ENCODE measurements around the gene ADCY10.
A peak's percentile ranks its signal among the peaks of the same experiment; 100 is the strongest.
"Not testable (repeated sequence)": the region's sequence is repeated elsewhere in the genome, so short reads cannot be mapped to it uniquely, and the experiment has no call there.

The ADCY10 gene

DNA sequence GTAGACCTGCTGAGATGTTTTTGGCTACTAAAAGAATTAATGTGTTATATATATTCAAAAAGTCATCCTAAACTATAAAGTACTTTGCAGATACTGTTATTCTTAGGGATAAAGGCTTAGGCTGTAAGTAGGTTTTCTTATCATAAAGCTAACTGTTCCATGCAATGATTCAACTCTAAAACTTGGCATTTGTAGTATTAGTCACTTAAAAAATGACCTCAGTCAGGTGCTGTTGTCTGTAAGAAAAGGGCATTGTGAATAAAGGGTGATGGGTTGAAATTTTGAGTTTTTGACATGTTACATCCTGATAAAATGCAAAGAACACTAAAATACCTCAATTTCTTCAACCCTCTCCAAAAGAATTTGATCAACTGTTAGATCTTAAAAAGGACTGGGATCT lies 32.9 kb downstream of the ADCY10 start:
- DNase-seq (ENCODE audit: low spot score): no peak

DNA sequence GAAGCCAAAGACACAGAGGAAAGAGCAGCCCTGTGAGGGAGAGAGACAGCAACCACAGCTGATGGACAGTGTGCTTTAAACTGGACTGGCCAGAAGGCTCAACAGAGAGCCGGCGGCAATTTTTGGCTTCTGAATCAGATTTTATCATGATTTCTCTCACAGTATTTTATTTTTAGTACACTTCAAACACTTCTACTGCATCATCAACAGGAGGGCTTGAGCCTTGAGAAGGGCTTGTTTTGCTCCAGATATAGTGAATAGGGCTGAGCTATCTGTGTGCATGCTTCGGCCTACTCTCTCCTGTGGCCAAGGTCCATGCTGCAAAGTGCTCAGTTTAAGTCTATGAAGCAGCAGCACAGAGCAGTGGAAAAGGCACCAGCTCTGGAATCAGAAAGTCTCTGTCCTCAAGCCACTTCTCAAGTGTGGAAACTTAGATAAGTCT lies 33.3 kb downstream of the ADCY10 start:
- DNase-seq (ENCODE audit: low spot score): no peak

DNA sequence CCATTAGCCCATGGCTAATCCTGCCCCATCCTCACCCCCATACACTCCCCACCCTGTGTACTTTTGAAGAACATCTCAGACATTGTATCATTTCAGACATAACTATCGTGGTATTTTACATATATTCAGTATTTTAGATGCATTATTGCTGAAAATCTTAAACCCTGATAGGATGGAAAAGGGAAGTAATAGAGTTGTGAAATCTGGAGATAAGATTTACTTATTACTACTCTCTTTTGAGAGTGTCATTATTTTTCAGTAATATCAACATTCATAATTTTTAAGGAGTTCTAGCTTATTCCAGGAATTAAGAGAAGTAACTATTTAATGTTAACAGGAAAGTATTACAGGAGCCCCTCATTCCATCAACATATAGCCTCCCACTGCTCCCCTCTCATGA lies 34.4 kb downstream of the ADCY10 start:
- DNase-seq (ENCODE audit: low spot score): no peak

GRCh38 chr1:167878372-167879160 lies 35.4 kb downstream of the ADCY10 start:
- no peak for DNase-seq (ENCODE audit: low spot score)

DNA sequence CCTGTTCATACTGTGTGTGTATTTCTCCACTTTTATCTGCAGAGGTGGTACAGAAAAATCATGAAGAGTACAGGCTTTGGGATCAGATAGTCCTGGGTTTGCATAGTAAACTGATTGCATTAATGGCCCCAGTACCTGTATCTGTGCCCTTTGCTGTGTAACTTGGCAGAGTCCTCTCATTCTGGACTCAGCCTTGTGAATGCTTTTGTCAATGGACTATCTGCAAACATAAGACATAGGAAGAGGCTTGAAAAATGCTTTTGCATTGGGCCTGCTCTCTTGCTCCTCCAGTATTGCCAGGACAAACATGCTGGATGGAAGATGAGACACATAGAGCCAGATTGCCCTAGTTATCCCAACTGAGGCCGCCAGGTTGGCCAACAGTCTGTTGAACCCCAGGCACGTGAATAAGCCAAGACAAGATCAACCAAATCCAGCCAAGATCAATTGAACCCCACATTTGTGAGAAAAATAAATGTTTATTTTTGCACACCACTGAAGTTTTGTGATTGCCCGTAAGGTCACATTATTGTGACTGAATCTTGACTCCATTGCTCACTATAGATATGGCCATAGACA lies 37.2 kb downstream of the ADCY10 start:
- no peak for DNase-seq (ENCODE audit: low spot score)

GRCh38 chr1:167871331-167871730 lies 42.6 kb downstream of the ADCY10 start:
- no peak for DNase-seq (ENCODE audit: low spot score)

DNA sequence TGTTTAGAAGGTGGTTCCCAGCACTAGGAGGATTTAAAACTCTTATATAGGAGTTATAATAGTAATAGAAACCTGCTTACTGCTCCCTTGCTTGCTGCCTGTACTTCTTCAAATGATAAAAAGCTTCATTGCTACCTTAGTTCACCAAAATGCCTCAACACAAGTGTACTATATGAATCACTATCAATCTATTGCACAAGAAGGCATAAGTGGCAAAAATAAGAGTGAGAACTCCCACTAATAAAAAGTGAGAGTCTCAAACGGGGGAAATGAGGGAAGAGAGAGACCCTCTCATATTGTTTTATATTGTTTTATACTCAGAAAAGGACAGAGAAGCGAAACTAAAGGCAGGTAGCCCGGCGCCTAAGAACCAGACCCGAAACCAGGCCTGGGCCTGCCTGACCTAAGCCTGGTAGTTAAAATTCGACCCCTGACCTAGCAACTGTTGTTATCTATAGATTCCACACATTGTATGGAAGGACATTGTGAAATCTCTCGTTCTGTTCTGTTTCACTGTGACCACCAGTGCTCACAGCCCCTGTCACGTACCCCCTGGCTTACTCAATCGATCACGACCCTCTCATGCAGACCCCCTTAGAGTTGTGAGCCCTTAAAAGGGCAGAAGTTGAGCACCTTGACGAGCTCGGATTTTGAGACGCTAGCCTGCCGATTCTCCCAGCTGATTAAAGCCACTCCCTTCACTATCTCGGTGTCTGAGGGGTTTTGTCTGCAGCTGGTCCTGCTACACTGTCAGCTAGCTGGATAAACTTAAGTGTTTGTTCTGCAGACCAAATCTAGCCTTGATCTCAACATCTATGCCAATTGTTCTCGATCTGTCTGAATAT lies 44.6 kb downstream of the ADCY10 start:
- DNase-seq (ENCODE audit: low spot score): not testable (repeated sequence)

- DNase-seq (ENCODE audit: low spot score): not testable (repeated sequence)
Measured at GRCh38 chr1:167866739-167867414, 47.1 kb downstream of the ADCY10 start.

GRCh38 chr1:167866326-167866725 lies 47.6 kb downstream of the ADCY10 start:
- DNase-seq (ENCODE audit: low spot score): not testable (repeated sequence)

GRCh38 chr1:167865804-167866308 lies 48.1 kb downstream of the ADCY10 start:
- not testable (repeated sequence) for DNase-seq (ENCODE audit: low spot score)

DNA sequence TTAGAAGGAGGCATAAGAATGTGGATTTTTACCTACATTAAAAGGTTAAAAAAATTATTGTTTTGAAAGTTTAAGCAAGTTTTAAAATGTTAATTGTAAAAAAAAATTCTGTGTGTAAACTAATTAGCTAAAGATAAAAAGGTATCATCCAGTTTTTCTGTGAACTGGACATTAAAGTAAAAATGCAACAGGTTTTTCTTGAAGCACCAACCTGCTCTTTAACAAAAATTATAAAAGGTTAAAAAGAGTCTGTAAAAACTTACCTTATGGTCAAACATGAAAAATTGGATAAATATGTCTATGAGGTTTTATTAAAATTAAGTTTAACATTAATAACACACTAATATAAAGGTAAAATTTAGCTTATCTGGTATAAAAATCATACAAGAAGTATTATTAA lies 48.7 kb downstream of the ADCY10 start:
- DNase-seq (ENCODE audit: low spot score): not testable (repeated sequence)

- DNase-seq (ENCODE audit: low spot score): no peak
Measured at GRCh38 chr1:167864392-167865032, 49.4 kb downstream of the ADCY10 start.

GRCh38 chr1:167863921-167864279 lies 50.0 kb downstream of the ADCY10 start:
- DNase-seq (ENCODE audit: low spot score): no peak

- DNase-seq (ENCODE audit: low spot score): not testable (repeated sequence)
Measured at GRCh38 chr1:167863191-167863920, 50.6 kb downstream of the ADCY10 start.

- DNase-seq (ENCODE audit: low spot score): peak; percentile 31
Measured at GRCh38 chr1:167862432-167863076, 51.4 kb downstream of the ADCY10 start.

DNA sequence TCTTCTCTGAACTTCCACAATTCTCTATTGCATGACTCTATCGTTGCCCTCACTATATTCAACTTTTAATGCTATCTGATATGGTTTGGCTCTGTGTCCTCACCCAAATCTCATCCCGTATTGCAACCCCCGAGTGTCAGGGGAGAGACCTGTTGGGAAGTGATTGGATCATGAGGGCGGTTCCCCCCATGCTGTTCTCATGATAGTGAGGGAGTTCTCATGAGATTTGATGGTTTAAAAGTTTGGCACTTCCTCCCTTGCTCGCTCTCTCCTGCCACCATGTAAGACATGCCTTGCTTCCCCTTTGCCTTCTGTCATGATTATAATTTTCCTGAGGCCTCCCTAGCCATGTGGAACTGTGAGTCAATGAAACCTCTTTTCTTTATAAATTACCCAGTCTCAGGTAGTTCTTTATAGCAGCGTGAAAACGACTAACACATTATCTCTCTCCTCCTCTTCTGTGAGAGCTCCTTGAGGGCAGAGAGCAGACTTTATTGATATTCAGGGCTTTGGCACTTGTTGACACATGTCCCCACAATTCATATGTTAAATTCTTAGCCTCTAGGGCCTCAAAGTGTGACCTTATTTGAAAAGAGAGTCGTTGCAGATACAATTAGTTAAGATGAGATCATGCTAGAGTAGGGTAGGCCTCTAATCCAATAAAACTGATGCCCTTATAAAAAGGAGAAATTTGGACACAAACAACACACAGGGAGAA lies 52.1 kb downstream of the ADCY10 start:
- no peak for DNase-seq (ENCODE audit: low spot score)

GRCh38 chr1:167860231-167860923 lies 53.6 kb downstream of the ADCY10 start:
- no peak for DNase-seq (ENCODE audit: low spot score)

DNA sequence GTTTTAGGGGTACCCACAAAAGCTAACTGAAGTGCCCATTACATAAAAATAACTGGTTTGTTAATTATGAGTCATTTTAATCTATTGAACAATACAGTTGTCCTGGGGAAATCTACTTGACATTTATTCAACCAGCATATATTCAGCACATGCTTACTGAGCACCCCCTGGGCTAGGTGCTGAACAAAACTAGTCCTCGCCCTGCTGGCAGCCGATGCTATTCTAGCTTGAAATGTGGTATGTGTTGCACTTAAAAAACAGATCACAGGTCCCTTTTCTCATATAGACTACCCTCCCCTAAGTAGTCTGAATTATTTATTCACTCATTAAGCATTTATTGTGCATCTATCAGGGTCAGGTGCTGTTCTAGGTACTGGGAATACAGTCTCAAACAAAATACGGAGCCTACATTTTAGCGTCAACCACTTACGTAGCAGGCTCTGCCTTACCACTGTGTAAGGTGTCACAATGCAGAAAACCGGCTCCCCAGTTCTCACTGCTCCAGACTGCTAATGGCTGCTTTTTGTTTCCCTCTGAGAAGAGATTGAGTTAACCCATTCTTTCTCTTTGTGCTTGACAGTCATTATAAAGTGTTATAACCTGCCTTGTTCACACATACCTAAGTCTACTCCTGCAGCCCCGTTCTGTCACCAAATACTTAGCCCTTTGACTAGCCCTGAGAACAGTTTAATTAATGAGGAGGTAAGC lies 57.1 kb downstream of the ADCY10 start:
- no peak for DNase-seq (ENCODE audit: low spot score)
